ENCODE data around the gene LAMB3.
"Not testable (repeated sequence)": the region's sequence is repeated elsewhere in the genome, so short reads cannot be mapped to it uniquely, and the experiment has no call there.

The LAMB3 gene

GRCh38 chr1:209652121-209652735, at the start of gene LAMB3:
LAMB3 (minus strand) TSS chr1:209652425; CDS start chr1:209650944, 1,481 bp downstream.
- DNase-seq (ENCODE audit: low read depth in 2 of 3, low spot score in 1 of 3), result no peak

GRCh38 chr1:209700686-209701085, 48.5 kb upstream of the LAMB3 start:
- DNase-seq (ENCODE audit: low read depth in 2 of 3, low spot score in 1 of 3), result not testable (repeated sequence)

- DNase-seq (ENCODE audit: low read depth in 2 of 3, low spot score in 1 of 3), result no peak
These were observed 44.9 kb upstream of the LAMB3 start for GRCh38 chr1:209697126-209697525.

- no peak for DNase-seq (ENCODE audit: low read depth in 2 of 3, low spot score in 1 of 3)
These were observed 44.4 kb upstream of the LAMB3 start for GRCh38 chr1:209696673-209697072.

GRCh38 chr1:209692745-209693504, 40.7 kb upstream of the LAMB3 start:
- DNase-seq (ENCODE audit: low read depth in 2 of 3, low spot score in 1 of 3), result peak; percentile 56 to 82 (median 77)

- DNase-seq (ENCODE audit: low read depth in 2 of 3, low spot score in 1 of 3), result no peak
These were observed 40.1 kb upstream of the LAMB3 start for GRCh38 chr1:209692296-209692695.

GRCh38 chr1:209691237-209691636, 39.0 kb upstream of the LAMB3 start:
- DNase-seq (ENCODE audit: low read depth in 2 of 3, low spot score in 1 of 3), result no peak

- DNase-seq (ENCODE audit: low read depth in 2 of 3, low spot score in 1 of 3), result no peak
These were observed 37.3 kb upstream of the LAMB3 start for GRCh38 chr1:209689477-209689876.

- DNase-seq (ENCODE audit: low read depth in 2 of 3, low spot score in 1 of 3), result no peak
These were observed 36.6 kb upstream of the LAMB3 start for GRCh38 chr1:209688746-209689234.

DNA sequence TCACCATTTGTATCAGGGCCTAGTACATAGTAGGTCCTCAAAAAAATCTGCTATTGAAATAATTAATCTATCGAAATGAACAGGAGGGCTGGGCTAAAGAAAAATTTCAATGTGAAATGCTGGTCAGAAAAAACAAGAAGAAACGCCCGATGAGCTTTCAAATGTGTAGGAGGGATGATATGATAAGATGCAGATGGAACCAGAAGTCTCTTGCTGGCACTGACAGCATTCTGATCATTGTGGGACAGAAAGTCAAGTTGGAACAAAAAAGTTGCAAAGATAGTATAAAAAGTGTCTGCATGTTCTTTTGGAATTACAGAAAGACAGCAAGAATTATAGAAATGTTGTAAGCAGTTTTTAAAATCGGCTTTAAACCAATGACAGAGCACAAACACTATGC, 34.1 kb upstream of the LAMB3 start:
- DNase-seq (ENCODE audit: low read depth in 2 of 3, low spot score in 1 of 3), result no peak

- DNase-seq (ENCODE audit: low read depth in 2 of 3, low spot score in 1 of 3), result no peak
These were observed 33.6 kb upstream of the LAMB3 start for GRCh38 chr1:209685821-209686220.

DNA sequence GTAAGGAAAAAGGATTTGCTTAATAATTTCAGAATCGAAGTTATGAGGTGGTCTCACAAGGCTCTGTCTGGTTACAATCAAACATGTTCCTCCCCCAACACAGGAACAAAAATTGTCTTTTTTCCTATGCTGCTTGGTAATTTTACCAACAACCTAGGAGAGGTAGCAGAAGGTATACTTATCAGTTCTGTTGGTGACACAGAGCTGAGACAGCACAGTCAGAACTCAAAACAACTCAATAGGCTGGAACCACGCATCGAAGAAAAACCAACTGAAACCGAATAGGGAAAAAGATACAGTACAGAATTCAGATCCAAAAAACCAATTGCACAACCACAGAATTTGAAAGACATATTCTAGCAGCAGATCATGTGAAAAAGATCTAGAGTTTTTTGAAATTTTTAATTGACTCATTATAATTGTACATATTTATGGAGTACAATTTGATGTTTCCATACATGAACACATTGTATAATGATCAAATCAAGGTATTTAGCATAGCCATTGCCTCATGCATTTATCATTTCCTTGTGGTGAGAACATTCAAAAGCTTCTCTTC, 26.8 kb upstream of the LAMB3 start:
- DNase-seq (ENCODE audit: low read depth in 2 of 3, low spot score in 1 of 3), result no peak

DNA sequence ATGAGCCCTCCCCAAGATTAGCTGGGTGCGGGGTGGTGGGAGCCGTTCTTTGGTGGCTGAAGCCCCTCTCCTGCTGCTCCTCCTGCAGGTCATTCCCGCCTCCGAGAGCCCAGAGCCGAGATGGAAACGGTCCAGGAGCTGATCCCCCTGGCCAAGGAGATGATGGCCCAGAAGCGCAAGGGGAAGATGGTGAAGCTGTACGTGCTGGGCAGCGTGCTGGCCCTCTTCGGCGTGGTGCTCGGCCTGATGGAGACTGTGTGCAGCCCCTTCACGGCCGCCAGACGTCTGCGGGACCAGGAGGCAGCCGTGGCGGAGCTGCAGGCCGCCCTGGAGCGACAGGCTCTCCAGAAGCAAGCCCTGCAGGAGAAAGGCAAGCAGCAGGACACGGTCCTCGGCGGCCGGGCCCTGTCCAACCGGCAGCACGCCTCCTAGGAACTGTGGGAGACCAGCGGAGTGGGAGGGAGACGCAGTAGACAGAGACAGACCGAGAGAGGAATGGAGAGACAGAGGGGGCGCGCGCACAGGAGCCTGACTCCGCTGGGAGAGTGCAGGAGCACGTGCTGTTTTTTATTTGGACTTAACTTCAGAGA, 23.4 kb upstream of the LAMB3 start:
- no peak for DNase-seq (ENCODE audit: low read depth in 2 of 3, low spot score in 1 of 3)

GRCh38 chr1:209674957-209675564, 22.8 kb upstream of the LAMB3 start, which contains the start of gene G0S2:
G0S2 (plus strand) TSS chr1:209675412; CDS start chr1:209675685, 273 bp downstream.
- peak in 2 of 3 donors; percentile 20 to 46 for DNase-seq (ENCODE audit: low read depth in 2 of 3, low spot score in 1 of 3)

DNA sequence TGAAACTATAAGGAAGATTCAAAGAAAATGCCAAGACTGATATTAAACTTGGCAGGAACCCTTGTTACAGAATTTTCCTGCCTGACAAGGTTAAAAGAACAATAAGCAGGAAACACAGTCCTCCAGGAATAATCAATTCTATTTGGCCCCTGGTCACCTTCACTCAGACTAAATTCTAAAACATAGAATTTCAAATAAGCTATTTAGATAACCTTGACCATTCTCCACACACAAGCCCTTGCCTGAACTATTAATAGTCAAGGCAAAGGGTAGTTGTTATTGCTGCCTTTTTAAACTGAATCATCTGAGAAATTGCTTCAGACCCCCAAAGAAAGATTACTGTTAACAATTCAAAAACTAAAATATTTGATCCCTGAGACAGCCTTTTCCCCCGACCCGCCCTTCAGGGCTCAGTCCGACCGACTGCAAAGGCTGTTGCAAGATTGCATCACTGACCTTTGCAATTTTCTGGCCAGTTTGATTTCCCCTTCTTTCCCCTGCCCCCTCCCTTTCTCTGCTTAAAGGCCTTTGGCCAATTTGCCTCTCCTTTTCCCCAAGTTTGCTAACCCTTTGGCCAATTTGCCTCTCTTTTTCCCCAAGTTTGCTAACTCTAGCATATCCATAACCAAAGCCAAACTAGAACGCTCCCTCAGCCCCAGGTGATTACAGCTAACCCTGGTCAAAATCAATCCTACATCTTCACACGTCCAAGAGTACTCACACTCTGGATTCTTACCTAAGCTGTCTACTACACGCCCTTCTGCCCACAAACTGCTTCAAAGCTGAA, 21.6 kb upstream of the LAMB3 start:
- no peak for DNase-seq (ENCODE audit: low read depth in 2 of 3, low spot score in 1 of 3)

- peak in 1 of 3 donors; percentile 32 for DNase-seq (ENCODE audit: low read depth in 2 of 3, low spot score in 1 of 3)
These were observed 20.7 kb upstream of the LAMB3 start for GRCh38 chr1:209672705-209673630.

- DNase-seq (ENCODE audit: low read depth in 2 of 3, low spot score in 1 of 3), result no peak
These were observed 18.3 kb upstream of the LAMB3 start for GRCh38 chr1:209670441-209671082.

- DNase-seq (ENCODE audit: low read depth in 2 of 3, low spot score in 1 of 3), result no peak
These were observed 15.5 kb upstream of the LAMB3 start for GRCh38 chr1:209667708-209668107.

DNA sequence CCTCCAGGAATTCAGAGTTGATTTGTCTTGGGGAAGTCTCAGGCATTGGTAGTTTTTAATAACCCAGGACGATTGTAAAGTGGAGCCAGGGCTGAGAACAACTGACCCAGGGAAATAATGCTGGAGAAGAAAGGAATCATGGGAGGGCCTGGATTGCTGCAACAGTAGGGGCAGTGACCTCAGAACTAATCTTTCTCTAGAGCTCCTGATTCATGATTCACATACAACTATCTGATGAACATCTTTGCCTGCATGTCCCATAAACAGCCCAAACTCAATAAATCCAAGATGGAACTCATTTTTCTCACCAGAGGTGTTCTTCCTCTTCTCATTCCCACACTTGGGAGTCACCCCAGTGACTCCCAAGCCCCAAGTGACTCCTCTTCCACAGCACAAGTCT, 14.9 kb upstream of the LAMB3 start:
- DNase-seq (ENCODE audit: low read depth in 2 of 3, low spot score in 1 of 3), result no peak
